ENCODE measurements around the gene GIMD1.

GIMD1 gene

DNA sequence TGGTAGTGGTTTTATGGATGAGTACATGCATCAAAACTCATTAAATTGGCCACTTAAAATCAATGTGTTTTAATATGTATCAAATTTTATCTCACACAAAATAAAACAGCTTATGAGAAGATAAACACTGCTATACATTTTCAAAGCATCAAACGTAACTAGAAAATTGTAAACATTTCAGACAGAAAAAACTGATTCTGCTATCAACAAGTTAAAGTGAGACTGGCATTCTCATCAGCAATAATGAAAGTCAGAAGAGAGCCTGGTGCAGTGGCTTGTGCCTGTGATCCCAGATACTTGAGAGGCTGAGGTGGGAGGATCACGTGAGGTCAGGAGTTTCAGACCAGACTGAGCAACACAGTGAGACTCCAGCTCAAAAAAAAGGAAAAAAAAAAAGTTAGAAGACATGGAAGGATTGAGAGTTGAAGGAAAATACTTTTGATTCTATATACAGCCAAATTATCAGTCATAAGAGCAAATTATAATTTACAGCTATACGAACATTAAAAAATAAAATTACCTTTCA is 55.5 kb downstream of the GIMD1 start:
- no peak for DNase-seq

DNA sequence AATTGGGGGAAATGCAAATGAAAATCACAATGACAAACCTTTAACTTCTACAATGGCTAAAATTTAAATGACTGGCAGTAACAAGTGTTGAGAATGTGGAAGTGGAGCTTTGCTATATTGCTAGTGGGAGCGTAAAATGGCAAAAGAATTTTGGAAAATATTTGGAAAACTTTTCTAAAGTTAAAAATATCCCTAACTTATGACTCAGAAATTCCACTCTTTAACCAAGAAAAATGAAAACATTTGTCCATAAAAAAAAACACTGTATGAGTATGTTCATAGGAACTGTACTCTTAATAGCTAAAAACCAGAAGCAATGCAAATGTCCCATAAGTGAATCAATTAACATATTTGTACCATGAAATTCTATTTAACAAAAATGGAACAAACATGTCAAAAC is 56.2 kb downstream of the GIMD1 start:
- DNase-seq: no peak

Measured in activated CD4-positive, alpha-beta T cell treated with anti-CD3 and anti-CD28 coated beads for 1 hour (primary cell).